ENCODE results near the gene RPTOR. TPM values are rescaled to one million over a fixed set of nuclear protein-coding genes. Genes with fewer than 3 reads are reported as not detected.
"Not testable (repeated sequence)": the region's sequence is repeated elsewhere in the genome, so short reads cannot be mapped to it uniquely, and the experiment has no call there.

RPTOR gene
- polyA plus RNA-seq, 5 donors = 13.5 to 23.7 (median 15.7) TPM

GRCh38 chr17:80691784-80692183, 147.1 kb downstream of the RPTOR start:
- DNase-seq = no peak

GRCh38 chr17:80692931-80693467, 148.4 kb downstream of the RPTOR start:
- DNase-seq = no peak

DNA sequence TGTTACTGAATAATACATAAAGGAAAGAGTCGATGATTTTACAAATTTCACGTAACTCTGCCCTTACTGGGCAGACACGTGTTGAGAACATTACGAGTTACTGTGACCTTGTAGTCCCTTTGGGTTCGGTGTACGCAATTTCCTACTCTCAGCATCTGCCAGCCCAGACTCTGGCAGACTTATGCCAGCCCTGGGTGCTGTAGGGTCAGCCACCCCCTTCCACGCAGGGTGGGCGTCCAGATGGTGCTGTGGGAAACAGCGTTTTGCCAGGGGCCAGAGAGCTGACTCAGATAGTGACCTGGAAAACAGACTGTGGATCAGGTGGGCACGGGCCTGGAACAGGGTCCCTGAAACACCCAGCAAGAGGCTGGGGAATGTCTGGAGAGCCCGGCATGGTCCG, 148.9 kb downstream of the RPTOR start:
- no peak for DNase-seq

- no peak for DNase-seq
These were observed 149.7 kb downstream of the RPTOR start for GRCh38 chr17:80694085-80694991.

DNA sequence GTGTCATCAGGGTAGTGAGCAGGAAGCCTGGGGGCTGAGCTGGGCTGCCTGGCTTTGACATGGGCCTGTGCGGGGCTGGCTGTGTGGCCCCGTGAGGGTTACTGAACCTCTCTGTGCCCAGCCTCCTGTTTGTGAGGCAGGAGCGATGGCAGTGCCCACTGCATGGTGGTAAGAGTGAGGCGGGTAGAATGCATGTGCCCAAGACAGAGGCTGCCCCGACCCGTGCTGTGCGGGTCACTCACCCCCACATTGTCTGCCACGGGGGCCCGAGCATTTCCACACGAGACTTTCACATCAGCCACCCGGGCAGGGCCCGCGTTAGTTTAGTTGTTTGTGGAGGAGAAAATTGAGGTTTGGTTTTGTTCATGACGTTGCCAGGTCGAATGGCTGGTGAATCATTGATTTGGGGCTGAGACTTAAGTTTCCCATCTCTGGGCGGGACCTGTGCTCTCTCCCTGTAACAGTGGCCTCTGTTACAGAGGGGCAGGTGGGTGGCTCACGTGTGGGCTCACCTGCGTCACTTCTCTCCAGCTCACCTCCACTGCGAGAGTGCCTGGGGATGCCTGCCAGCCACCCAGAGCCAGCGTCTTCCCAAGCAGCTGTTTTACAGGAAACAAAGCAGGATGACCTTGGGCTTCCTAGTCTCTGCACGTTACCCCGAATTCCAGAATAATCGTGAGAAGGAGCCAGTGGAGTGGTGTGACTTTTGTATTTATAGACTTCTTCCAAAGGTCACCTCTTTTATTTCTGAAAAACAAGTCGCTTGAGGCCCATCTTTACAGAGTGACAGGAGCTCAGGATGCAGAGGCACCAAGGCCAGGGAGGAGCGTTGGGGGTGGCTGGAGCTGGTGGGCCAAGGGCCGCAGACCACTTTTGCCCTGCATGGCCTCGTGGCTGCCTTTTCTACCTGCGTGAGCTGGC, 150.6 kb downstream of the RPTOR start:
- no peak for DNase-seq

DNA sequence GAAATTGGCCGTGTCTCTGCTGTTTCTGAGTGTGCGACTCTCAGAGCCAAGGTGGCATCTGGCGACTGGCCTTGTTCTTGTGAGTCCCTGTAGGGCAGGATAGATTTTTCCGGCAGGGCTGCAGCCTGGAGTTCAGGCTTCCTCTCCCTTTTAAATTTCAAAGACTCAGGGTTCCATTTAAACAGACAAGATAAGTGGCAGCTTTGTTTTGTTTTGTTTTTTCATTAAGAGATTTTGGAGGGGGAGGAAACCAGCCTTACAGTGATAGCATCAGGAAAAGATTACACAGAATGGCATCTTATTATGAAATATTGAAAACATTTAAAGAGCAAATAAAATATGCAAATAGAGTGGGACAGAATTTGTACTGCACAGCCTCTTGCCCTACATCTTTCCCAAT, 151.3 kb downstream of the RPTOR start:
- no peak for DNase-seq

DNA sequence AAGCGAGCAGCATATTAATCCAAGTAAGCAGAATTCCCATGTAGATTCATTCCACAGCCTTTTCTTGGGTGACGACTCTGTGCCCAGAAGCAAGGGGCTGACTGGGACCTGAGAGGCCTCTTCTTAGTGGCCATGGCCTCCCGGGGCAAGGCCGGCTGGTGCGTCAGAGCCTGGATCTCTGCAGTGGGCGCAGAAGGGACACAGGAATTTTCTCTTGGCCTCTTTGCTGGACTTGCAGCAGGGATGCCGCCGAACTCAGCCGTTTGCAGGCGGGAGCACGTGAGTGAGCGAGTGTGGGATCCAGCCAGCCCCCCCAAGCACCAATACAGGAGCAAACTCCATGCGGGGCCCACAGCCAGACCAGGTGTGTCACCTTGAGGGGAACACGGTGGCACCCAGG, 151.8 kb downstream of the RPTOR start:
- no peak for DNase-seq

DNA sequence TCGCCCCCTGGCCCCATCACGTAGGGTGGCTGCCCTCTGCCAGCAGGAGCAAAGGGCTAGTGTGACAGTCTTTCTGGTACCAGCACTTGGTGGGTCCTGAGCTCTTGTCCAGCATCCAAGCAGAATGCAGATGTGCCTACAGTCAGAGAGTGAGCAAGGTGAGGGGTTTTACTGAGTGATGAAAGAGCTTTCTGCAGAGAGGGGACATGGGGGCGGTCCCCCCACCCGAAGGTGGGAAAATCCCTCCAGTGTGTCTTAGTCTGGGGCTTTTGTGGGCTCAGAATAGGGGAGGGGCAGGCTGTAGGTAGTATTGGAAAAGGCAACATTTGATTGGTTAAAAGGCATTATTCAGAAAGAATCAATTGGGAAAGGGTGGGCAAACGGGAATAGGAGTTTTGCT, 152.3 kb downstream of the RPTOR start:
- DNase-seq = no peak

DNA sequence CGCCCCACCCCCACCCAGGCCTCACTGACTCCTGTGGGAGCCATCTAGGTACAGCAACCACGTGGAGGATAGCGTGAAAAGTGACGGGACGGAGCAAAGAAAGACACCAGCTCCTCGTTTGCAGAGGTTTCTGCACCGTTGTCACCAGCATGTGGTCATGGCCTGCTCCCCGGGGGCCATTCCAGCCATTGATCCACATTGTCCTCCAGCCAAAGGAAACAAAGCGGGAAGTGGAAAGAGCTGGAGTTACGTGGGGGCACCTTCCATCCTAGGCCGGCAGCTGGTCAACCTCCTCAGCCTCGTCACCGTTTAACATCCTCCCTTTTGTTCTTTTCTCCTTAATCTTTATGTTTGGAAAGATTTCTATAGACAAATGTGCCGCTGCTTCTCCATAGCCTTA, 153.7 kb downstream of the RPTOR start:
- no peak for DNase-seq

- DNase-seq = not testable (repeated sequence)
These were observed 154.6 kb downstream of the RPTOR start for GRCh38 chr17:80699205-80699604.

DNA sequence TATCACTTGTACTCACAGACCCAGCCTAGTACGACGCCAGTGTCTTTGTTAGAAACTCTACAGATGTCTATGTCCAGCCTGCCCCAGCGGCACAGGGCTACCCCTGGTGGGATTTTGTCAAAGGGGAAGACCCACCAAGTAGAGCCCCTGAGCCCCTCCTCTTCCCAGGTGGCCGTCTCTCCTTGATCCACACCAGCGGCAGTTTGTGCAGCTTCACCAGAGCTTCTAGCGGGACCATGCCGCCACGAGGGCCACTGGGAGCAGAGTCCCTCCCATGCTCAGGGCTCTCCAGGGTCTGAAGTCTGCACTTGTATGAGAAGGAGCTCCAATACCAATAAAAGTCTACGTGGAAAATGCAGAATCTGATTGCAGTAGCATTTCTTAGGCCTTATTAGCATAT, 157.1 kb downstream of the RPTOR start:
- DNase-seq = no peak

DNA sequence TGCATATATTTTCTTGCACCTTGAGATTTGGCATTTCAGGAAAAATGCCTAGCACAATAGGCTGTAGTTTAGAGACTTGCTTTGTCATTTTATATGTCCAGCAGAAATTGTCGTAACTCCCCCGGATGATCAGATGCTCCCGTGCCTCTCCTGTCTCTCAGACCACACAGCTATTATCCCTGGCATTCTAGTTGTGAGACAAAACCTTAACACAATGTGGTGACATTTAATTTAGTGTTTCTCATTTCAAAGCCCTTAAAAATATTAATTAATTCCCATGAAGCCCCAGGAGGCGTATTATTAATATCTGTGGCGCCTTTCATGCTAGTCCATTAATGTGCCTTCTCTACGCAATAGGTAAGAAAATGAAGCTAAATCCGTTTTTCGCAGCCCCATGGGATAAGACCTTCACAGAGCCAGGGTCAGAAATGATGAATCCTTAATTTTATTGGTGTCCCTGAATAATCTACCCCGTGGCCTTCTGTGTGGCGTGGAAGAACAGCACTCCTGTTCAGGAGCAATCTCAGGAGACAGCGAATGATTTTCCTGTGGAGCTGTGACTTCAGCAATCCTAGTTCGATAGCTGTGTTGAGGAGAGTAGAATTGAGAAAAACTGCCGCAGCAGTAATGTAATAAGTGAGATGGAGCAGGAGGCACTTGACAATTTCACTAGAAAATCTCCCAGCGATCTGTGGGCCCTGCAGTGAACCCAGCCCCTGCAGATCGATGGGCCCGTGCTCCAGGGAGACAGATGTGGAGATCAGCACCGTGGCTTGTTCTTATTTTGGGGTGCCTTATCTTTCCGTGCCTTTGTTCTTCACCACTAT, 157.9 kb downstream of the RPTOR start:
- no peak for DNase-seq

- DNase-seq = no peak
These were observed 158.5 kb downstream of the RPTOR start for GRCh38 chr17:80703142-80703478.

- DNase-seq = no peak
These were observed 159.8 kb downstream of the RPTOR start for GRCh38 chr17:80704381-80704819.

GRCh38 chr17:80704894-80705293, 160.3 kb downstream of the RPTOR start:
- no peak for DNase-seq

DNA sequence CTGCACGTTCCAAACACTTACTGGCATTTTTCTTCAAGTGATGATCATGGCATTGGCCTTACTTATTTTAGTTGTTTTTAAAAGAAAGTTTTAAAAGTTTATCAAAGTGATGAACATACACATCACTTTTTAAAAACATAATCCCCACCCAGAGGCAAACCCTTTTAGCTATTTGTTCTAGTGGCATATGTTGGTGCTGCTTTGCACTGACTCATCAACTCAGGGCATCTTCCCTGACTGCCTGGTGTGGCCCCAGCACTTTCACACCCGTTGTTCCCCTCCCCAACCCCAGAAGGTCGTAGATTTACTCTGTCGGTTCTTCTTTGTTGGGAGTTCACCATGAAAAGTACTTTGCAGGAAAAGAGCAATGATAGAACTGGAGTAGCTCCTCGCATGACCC, 161.3 kb downstream of the RPTOR start:
- no peak for DNase-seq

DNA sequence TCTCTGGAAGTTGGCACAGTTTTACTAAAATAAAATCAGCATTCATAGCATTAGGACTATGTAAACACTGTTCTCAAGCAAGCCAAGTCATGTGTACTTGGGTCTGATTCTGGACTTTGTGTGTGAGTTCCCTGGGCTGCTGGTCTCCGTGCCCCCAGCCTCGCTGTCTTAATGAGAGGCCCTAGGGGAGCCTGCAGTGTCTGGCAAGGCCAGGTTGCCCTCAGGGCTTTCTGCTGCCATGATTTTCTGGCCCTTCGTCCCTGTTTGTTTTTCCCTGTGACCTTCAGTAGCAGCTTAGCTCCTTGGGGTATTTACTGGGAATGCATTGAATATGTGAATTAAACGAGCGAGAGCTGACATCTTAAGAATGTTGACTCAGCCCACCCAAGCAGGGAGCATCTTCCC, 161.8 kb downstream of the RPTOR start:
- DNase-seq = no peak

DNA sequence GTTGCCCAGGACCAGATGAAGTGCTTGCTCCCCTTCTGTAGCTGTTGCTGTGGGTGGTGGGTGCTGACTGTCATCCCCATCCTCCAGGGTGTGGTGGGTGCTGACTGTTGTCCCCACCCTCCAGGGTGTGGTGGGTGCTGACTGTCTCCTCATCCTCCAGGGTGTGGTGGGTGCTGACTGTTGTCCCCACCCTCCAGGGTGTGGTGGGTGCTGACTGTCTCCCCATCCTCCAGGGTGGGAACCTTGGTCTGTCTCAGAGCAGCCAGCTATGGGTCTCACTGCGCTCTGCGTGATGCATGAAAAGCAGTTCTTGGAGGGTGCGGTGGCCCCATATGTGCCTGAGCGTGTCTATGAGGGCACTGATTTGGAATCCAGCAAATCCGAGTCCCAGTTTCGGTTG, 163.8 kb downstream of the RPTOR start:
- no peak for DNase-seq

- DNase-seq = no peak
These were observed 164.6 kb downstream of the RPTOR start for GRCh38 chr17:80709090-80709695.

DNA sequence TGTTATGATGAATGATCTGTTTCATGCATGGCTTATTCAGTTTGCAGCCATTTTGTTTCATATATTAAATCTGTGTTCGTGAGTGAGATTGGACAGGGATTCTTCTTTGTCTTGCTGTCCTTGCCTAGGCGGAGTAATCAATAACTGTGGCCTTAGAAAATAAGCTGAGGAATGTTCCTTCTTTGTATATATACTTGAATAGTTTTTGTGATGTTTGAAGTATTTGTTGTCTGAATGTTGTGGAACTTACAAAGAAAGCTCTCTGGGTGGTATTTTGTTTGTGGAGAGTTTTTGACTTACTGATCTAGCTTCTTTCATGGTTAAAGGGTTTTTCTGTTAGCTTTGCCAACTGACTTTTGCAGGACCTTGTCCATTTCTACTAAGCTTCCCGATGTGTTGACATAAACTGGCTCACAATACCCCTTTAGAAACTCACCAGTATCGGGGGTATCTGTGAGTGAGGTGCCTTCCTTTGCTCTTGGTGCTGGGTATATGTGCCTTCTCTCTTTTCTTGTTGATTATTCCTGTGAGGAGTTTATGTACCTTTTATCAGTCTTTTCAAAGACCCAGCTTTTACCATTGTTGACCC, 166.2 kb downstream of the RPTOR start:
- DNase-seq = no peak

DNA sequence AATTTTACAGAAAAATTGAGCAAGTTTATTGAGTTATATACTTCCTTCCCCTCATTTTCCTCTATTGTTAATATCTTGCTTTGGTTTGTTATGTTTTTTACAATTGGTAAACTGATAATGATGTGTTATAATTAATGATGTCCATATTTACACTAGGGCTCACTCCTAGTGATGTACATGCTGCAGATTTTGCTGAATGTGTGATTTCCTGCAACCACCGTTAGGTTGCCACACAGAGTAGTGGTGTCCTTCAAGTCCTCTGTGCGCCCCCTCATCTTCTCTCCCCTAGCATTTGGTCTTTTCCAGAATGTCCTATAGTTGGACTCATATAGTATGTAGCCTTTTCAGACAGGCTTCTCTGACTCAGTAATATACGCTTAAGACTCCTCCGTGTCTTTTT, 167.5 kb downstream of the RPTOR start:
- DNase-seq = no peak
